Brain pericyte (primary cell): Measurements from ENCODE around the gene CCDC63.

ENCODE experiments used
- DNase-seq: peaks from one replicate; pipeline ENCODE4 v3.0.0-alpha.2; 2012; ENCODE audit warnings: low read depth, low spot score

Gene CCDC63

GRCh38 chr12:110846615-110847566, at the start of gene CCDC63:
Gene CCDC63 (plus strand): TSS chr12:110846987. CDS start chr12:110852955, 5,968 bp downstream.
- no peak for DNase-seq

DNA sequence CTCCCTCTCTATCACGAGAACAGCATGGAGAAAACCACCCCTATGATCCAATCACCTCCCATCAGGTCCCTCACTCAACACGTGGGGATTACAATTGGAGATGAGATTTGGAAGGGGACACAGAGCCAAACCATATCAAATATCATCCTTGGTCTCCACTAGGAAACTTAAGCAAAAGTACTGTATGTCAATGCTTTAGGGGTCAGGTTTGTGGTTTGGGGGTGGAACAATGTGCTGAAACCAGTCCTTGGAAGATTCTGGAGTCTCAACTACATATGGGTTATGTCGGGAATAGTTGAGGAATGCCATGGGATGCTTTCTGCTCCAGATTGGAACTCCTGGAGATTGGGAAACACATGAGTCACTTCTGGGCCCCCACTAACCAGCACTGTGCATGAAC, 48.3 kb upstream of the CCDC63 start:
- no peak for DNase-seq

DNA sequence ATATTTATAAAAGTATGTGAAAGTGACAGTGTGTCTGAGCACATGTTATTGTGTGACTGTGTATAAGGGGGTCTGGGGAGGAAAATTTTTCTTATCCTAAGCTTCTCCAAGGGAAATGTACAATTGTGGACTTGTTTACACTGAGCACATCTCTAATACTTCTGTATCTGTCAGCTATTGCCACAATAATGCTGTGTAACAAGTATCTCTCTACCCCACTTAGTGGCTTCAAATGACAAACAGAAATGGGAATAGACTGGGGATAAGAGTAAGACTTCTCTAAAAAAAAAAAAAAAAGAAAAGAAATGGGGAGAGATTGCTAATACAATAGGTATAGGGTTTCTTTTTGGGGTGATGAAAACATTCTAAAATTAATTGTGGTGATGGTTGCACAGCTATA, 44.3 kb upstream of the CCDC63 start:
- DNase-seq: no peak

DNA sequence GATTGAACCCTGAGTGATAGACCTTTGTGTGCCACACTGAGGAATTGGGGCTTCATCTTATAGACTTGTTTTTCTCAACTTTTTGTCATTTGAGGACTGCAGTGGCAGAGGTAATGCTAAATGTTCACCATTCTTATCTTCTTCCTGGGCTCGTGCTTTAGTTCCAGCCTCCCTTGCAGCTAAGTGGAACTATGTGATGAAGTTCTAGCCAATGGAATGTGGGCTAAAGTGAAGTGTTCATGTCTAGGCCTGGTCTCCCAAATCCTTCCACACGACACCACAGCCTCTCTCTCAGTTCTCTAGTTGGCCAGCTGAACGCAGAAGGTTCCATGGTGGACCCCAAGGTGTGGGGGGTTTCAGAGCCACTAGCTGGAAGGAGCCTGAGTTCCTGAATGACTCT, 42.4 kb upstream of the CCDC63 start:
- no peak for DNase-seq

GRCh38 chr12:110807640-110808039, 39.1 kb upstream of the CCDC63 start:
- DNase-seq: no peak

- DNase-seq: no peak
Measured at GRCh38 chr12:110809149-110809548, 37.6 kb upstream of the CCDC63 start.

- DNase-seq: no peak
Measured at GRCh38 chr12:110811972-110812371, 34.8 kb upstream of the CCDC63 start.

DNA sequence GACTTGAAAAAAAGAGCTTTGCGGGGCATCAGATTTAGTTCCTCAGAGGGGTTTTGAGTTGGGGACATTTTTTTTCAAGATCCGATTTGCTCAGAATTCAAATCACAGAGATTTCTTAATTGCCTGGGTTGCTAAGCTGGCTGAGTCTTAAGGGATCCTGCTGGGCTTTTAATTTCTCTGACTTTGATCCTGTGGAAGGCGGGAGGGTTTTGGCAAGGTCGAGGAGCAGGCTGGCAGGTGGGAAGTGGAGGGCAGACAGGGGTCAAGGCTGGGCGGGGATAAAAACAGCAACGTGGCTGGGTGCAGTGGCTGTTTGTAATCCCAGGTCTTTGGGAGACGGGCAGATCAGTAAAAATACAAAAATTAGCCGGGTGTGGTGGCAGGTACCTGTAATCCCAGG, 33.5 kb upstream of the CCDC63 start:
- DNase-seq: no peak

DNA sequence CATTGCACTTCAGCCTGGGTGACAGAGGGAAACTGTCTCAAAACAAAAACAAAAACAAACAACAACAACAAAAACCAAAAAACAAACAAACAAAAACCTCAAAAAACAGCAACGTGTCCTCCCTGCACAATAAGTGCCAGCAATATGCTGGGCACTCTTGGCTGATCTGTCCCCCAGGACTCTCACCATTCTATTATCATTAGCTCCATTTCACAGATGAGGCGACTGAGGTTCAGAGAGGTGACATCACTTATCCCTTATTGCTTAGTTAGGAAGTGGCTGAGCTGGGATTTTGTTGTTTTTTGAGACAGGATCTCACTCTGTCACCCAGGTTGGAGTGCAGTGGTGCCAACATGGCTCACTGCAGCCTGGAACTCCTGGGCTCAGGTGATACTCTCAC, 33.0 kb upstream of the CCDC63 start:
- no peak for DNase-seq

DNA sequence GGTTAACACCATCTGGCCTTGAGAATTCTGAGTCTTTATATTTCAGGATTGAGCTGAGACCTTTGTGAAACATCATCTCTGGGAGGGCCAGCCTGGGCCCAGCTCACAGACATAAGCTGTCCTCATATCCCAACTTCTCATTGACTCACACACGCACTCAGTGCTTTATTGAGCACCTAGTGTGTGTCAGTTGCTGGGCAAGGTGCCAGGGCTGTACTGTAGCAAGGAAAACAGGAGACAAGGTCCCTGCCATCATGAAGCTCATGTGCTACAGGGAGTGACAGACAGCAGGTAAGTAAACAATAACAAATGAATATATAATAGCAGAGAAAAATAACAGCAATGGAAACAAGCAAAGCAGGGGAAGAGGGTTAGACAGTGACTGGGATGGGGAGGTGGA, 30.5 kb upstream of the CCDC63 start:
- DNase-seq: no peak

DNA sequence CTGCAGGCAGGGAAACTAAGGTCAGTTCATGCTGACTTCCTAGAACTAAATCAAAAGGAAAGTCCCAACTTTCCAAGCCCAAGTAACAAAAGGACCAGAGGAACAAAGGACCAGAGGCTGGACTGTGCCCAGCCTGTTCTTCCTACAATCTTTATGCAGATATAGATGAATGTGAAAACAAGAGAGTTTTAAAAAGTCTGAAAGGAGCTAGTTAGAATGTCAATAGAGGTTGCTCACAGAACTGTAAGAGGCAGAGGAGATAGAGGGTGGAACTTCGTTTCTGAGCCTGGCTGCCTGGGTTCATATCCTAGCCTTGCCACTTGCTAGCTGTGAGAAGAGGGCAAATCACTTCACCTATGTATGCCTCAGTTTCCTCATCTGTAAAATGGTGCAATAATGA, 30.0 kb upstream of the CCDC63 start:
- DNase-seq: no peak

DNA sequence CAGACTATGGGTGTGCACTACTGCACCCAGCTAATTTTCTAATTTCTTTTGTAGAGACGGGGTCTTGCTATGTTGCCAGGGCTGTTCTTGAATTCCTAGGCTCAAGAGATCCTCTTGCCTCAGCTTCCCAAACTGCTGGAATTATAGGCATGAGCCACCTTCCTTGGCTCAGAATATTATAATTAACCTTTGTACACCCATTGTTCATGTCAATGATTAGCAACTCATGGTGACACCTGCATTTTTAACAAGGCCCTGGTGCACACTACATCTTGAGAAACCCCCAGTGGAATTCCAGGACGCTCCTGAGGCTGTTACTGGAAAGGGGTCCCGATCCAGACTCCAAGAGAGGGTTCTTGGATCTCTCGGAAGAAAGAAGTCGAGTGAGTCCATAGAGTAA, 28.3 kb upstream of the CCDC63 start:
- DNase-seq: no peak

DNA sequence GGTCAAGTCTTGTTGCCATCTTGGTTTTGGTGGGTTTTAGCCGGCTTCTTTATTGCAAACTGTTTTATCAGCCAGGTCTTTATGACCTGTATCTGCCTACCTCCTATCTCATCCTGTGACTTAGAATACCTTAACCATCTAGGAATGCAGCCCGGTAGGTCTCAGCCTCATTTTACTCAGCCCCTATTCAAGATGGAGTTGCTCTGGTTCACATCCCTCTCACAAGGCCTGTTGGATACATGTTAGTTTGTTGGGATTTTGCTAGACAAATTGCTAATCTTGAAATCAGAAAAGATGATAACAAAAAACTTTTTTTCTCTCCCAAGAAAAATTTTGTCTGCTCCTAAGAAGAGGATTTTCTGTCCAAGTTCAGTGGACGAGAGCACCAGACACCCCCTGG, 27.6 kb upstream of the CCDC63 start:
- DNase-seq: no peak

GRCh38 chr12:110819646-110820045, 27.1 kb upstream of the CCDC63 start:
- no peak for DNase-seq

DNA sequence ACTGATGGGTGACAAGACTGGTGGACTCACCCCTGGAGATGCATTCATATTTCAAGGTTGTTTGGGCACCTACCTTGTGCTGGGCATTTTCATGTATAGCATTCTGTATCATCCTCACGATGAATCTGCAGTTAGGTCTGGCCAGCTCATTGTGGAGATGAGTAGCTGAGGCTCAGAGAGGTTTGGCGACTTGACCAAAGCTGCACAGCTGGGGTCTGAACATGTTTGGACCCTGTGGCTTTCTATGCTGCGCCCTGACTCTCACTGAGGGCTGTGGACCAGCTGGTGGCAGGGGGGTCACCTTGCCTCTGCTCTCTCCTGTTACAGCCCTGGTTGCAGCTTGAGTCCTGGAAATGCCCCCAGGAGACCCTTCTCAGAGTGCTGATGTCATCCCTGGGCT, 24.9 kb upstream of the CCDC63 start:
- DNase-seq: no peak

- no peak for DNase-seq
Measured at GRCh38 chr12:110822821-110823415, 23.9 kb upstream of the CCDC63 start.

- no peak for DNase-seq
Measured at GRCh38 chr12:110824342-110824741, 22.4 kb upstream of the CCDC63 start.

DNA sequence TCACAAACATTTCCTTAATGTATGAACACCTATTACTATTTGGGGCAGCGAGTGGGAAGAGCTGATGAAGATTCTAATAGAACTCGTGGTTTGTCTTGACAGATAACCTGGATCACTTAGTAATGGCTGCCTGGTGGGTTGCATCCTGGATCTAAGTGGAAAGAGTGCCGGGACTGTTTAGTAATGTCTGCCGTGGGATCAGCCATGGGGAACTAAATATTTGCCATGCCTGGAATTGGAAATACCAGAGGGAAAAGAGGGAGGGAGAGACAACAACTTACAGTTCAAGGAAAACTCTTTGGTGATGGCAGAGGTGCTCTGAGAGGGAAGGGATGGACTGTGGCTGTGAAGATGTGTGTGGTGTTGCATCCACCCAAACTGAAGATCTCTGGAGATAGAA, 21.3 kb upstream of the CCDC63 start:
- no peak for DNase-seq

DNA sequence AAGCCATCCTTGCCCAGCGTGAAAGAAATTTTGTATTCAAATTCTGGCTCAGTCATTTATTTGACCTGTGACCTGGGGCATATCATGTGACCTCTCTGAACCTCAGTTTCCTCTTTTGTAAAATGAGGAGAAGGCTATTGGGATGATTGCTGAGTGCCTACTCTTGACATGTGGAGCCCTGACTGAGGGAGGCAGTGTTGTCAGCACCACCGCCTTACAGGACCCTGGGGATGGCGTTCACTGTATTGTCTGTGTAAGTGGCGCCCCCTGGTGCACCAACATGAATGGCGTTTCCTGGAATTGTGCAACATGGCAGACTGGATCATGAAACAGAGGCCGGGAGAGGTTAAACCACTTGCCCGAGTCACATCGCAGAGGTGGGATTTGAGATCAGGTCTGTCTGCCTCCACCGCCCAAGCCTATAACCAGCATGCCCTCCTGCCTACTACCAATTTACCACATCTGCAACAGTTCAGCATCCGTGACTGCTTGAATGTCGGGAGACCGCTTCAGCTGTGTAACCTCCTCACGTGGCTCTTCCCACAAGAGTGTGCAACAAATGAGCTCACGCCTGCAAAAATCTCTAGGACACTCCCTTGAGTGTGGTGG, 20.1 kb upstream of the CCDC63 start:
- peak; percentile 16 for DNase-seq

DNA sequence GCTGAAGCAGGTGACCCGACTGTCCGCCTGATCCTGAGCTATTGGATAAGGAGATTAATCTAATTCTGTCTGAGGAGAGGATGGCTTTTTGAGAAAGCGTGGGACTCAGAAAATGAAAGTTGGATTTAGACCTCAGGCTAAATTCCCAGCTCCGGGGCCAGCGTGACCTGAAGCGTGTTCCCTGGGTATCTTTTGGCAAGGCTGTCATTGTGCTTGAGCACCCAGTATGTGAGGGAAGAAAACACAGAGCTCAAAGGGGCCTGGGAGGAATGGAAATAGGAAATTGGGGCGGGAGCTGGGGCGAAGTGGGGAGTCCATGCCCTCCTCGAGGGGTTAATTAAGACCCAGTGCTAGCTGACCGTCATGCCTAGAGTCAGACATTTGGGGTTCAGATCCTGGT, 17.5 kb upstream of the CCDC63 start:
- no peak for DNase-seq

GRCh38 chr12:110836291-110836690, 10.5 kb upstream of the CCDC63 start:
- DNase-seq: no peak

GRCh38 chr12:110841007-110841406, 5.8 kb upstream of the CCDC63 start:
- DNase-seq: no peak

GRCh38 chr12:110844131-110844530, 2.7 kb upstream of the CCDC63 start:
- DNase-seq: no peak
